ENCODE results near the gene EHMT2. TPM values are rescaled to one million over a fixed set of nuclear protein-coding genes. Genes with fewer than 3 reads are reported as not detected.
A peak's percentile ranks its signal among the peaks of the same experiment; 100 is the strongest.

EHMT2 gene
- total RNA-seq, 3 donors from 2014 or later (not counting 1 experiment from before 2014, with no cell fraction given), result 49.3 to 56.6 (median 55.8) TPM

DNA sequence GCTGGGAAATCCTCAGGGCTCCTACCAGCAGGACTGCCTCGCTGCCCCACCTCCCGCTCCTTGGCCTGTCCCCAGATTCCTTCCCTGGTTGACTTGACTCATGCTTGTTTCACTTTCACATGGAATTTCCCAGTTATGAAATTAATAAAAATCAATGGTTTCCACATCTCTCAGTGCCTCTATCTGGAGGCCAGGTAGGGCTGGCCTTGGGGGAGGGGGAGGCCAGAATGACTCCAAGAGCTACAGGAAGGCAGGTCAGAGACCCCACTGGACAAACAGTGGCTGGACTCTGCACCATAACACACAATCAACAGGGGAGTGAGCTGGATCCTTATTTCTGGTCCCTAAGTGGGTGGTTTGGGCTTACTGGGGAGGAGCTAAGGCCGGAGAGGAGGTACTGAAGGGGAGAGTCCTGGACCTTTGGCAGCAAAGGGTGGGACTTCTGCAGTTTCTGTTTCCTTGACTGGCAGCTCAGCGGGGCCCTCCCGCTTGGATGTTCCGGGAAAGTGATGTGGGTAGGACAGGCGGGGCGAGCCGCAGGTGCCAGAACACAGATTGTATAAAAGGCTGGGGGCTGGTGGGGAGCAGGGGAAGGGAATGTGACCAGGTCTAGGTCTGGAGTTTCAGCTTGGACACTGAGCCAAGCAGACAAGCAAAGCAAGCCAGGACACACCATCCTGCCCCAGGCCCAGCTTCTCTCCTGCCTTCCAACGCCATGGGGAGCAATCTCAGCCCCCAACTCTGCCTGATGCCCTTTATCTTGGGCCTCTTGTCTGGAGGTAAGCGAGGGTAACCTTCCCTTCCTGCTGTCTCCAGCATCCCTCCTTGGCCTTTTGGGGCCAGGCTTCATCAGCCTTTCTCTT lies 48.2 kb upstream of the EHMT2 start, which contains the start of gene CFB:
Gene CFB, plus strand, starts transcription at position 589 of the 863 bp plus-strand sequence. Its CDS starts 127 bp downstream, at position 716.
- Mint-ChIP-seq H3K9me3 (no peaks in the 10 kb centered on the region), H3K27me3 (ENCODE audit: low read depth in 2 of 2) (peaks cover 15 to 18% of the 10 kb centered on the region in 2 donors), H3K36me3 (no peaks in the 10 kb centered on the region), H3K4me3 (no peak within 1 kb of the TSS), H3K4me1 (peaks cover 0 to 8% of the 10 kb centered on the region in 2 donors), H3K27ac (peak within 1 kb of the TSS in 1 of 2 donors; percentile 44)
- Histone ChIP-seq H3K4me3 (ENCODE audit: low read length) (no peak within 1 kb of the TSS), H3K4me1 (ENCODE audit: control insufficient read depth, insufficient read depth, low read length) (no peaks in the 10 kb centered on the region), H3K9me3 (ENCODE audit: control insufficient read depth, insufficient read depth, low read length) (no peaks in the 10 kb centered on the region), H3K27ac (ENCODE audit: low read length) (no peak within 1 kb of the TSS), H3K36me3 (ENCODE audit: control insufficient read depth, insufficient read depth, low read length) (no peaks in the 10 kb centered on the region), H3K27me3 (ENCODE audit: control insufficient read depth, insufficient read depth, low read length) (peaks cover 3% of the 10 kb centered on the region)
- TF ChIP-seq, protein P1, sequence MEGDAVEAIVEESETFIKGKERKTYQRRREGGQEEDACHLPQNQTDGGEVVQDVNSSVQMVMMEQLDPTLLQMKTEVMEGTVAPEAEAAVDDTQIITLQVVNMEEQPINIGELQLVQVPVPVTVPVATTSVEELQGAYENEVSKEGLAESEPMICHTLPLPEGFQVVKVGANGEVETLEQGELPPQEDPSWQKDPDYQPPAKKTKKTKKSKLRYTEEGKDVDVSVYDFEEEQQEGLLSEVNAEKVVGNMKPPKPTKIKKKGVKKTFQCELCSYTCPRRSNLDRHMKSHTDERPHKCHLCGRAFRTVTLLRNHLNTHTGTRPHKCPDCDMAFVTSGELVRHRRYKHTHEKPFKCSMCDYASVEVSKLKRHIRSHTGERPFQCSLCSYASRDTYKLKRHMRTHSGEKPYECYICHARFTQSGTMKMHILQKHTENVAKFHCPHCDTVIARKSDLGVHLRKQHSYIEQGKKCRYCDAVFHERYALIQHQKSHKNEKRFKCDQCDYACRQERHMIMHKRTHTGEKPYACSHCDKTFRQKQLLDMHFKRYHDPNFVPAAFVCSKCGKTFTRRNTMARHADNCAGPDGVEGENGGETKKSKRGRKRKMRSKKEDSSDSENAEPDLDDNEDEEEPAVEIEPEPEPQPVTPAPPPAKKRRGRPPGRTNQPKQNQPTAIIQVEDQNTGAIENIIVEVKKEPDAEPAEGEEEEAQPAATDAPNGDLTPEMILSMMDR (IDR thresholded peaks at IDR 0.05), result no peak
- intact Hi-C loops (cut with micrococcal nuclease), result no loop called here
- DNase-seq (no peak), ATAC-seq (no peak)
- 69% methylated on average over 11 of the region's 11 CpGs for WGBS (ENCODE audit: insufficient coverage)

DNA sequence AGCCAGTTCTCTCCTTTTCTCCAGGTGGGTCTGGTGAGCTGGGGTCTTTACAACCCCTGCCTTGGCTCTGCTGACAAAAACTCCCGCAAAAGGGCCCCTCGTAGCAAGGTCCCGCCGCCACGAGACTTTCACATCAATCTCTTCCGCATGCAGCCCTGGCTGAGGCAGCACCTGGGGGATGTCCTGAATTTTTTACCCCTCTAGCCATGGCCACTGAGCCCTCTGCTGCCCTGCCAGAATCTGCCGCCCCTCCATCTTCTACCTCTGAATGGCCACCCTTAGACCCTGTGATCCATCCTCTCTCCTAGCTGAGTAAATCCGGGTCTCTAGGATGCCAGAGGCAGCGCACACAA lies 47.6 kb upstream of the EHMT2 start:
- intact Hi-C loops (cut with micrococcal nuclease), result no loop called here
- no peak for DNase-seq
- no peaks in the 10 kb centered on the region for H3K9me3 Mint-ChIP-seq

DNA sequence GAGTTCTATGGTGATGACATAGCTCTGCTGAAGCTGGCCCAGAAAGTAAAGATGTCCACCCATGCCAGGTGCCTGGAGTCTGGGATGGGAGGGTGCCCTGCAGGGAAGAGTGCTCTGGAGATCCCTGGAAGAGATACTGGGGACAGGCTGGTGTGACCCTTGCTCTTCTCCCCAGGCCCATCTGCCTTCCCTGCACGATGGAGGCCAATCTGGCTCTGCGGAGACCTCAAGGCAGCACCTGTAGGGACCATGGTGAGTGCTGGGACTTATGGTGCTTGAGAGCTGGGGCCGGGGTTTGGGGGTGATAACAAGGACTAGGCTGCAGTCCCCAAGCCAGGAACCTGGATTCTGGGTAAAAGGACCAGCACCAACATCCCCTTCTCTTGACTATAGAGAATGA lies 46.2 kb upstream of the EHMT2 start:
- no peaks in the 10 kb centered on the region for H3K36me3 Mint-ChIP-seq
- H3K27me3 ChIP-seq (ENCODE audit: control insufficient read depth, insufficient read depth, low read length), result peaks cover 3% of the 10 kb centered on the region
- H3K27ac Mint-ChIP-seq, result no peak overlapping the region
- H3K27me3 Mint-ChIP-seq (ENCODE audit: low read depth in 2 of 2), result peaks cover 18 to 21% of the 10 kb centered on the region in 2 donors
- no peaks in the 10 kb centered on the region for H3K4me1 ChIP-seq (ENCODE audit: control insufficient read depth, insufficient read depth, low read length)
- TF ChIP-seq, protein P1 (IDR thresholded peaks at IDR 0.05), result no peak
- 89% methylated on average over 3 of the region's 3 CpGs for WGBS (ENCODE audit: insufficient coverage)
- H3K36me3 ChIP-seq (ENCODE audit: control insufficient read depth, insufficient read depth, low read length), result no peaks in the 10 kb centered on the region
- H3K9me3 ChIP-seq (ENCODE audit: control insufficient read depth, insufficient read depth, low read length), result no peaks in the 10 kb centered on the region
- intact Hi-C loops (cut with micrococcal nuclease), result no loop called here
- H3K9me3 Mint-ChIP-seq, result no peaks in the 10 kb centered on the region
- H3K4me3 Mint-ChIP-seq, result no peak overlapping the region
- H3K27ac ChIP-seq (ENCODE audit: low read length), result no peak overlapping the region
- H3K4me1 Mint-ChIP-seq, result peaks cover 0 to 4% of the 10 kb centered on the region in 2 donors
- ATAC-seq, result no peak
- DNase-seq, result no peak
- no peak overlapping the region for H3K4me3 ChIP-seq (ENCODE audit: low read length)

More for the DNA sequence above, 47.6 kb upstream of the EHMT2 start:
- WGBS (ENCODE audit: insufficient coverage), result 91% methylated on average over 9 of the region's 9 CpGs
- Histone ChIP-seq H3K4me3 (ENCODE audit: low read length) (no peak overlapping the region), H3K27me3 (ENCODE audit: control insufficient read depth, insufficient read depth, low read length) (peaks cover 3% of the 10 kb centered on the region), H3K4me1 (ENCODE audit: control insufficient read depth, insufficient read depth, low read length) (no peaks in the 10 kb centered on the region), H3K27ac (ENCODE audit: low read length) (no peak overlapping the region), H3K9me3 (ENCODE audit: control insufficient read depth, insufficient read depth, low read length) (no peaks in the 10 kb centered on the region), H3K36me3 (ENCODE audit: control insufficient read depth, insufficient read depth, low read length) (no peaks in the 10 kb centered on the region)
- TF ChIP-seq, protein P1 (IDR thresholded peaks at IDR 0.05), result no peak
- H3K4me1 Mint-ChIP-seq, result peaks cover 0 to 8% of the 10 kb centered on the region in 2 donors
- ATAC-seq, result no peak
- H3K27me3 Mint-ChIP-seq (ENCODE audit: low read depth in 2 of 2), result peaks cover 18 to 21% of the 10 kb centered on the region in 2 donors
- H3K36me3 Mint-ChIP-seq, result no peaks in the 10 kb centered on the region
- H3K27ac Mint-ChIP-seq, result no peak overlapping the region
- H3K4me3 Mint-ChIP-seq, result no peak overlapping the region

All from natural killer cell (primary cell).